T-helper 2 cell treated with Interferon-gamma antibody and Interleukin-4, amounts not matched to agents 5 μg/mL and 100 μg/mL, for 36 hours (primary cell): ENCODE results near the gene CCDC88A.

Source experiments
- DNase-seq: peaks from one replicate; pipeline ENCODE4 v3.0.0; 2021; ENCODE audit warnings: low spot score
- H3K27ac Mint-ChIP-seq: one replicate; pipeline ENCODE4 v1.8.0; 2021; ENCODE audit warnings: mild to moderate bottlenecking, mixed read lengths
- H3K27me3 Mint-ChIP-seq: one replicate; pipeline ENCODE4 v1.8.0; 2021; ENCODE audit warnings: low read depth, mixed read lengths
- H3K36me3 Mint-ChIP-seq: one replicate; pipeline ENCODE4 v1.8.0; 2021; ENCODE audit warnings: low read depth, mixed read lengths
- H3K4me1 Mint-ChIP-seq: one replicate; pipeline ENCODE4 v1.8.0; 2021; ENCODE audit warnings: low read depth, mixed read lengths
- H3K4me3 Mint-ChIP-seq: one replicate; pipeline ENCODE4 v1.8.0; 2022; ENCODE audit warnings: mild to moderate bottlenecking, moderate library complexity, mixed read lengths
- H3K9me3 Mint-ChIP-seq: one replicate; pipeline ENCODE4 v1.8.0; 2021; ENCODE audit warnings: mixed read lengths

Gene CCDC88A

GRCh38 chr2:55345064-55345463, 74.6 kb downstream of the CCDC88A start:
- H3K27ac Mint-ChIP-seq = no peak overlapping the region

GRCh38 chr2:55338268-55338667, 81.4 kb downstream of the CCDC88A start:
- Mint-ChIP-seq H3K4me3 (no peak overlapping the region), H3K4me1 (no peaks in the 10 kb centered on the region), H3K9me3 (no peaks in the 10 kb centered on the region), H3K27me3 (no peaks in the 10 kb centered on the region), H3K36me3 (peaks cover 5% of the 10 kb centered on the region), H3K27ac (no peak overlapping the region)
- no peak for DNase-seq

More at GRCh38 chr2:55345064-55345463, 74.6 kb downstream of the CCDC88A start:
- Mint-ChIP-seq H3K36me3 (peaks cover 2% of the 10 kb centered on the region), H3K27me3 (no peaks in the 10 kb centered on the region), H3K9me3 (no peaks in the 10 kb centered on the region), H3K4me1 (no peaks in the 10 kb centered on the region), H3K4me3 (no peak overlapping the region)
- DNase-seq = no peak

GRCh38 chr2:55334728-55335127, 84.9 kb downstream of the CCDC88A start:
- Mint-ChIP-seq H3K36me3 (peaks cover 5% of the 10 kb centered on the region), H3K27ac (no peak overlapping the region), H3K9me3 (no peaks in the 10 kb centered on the region), H3K4me3 (no peak overlapping the region), H3K4me1 (no peaks in the 10 kb centered on the region), H3K27me3 (no peaks in the 10 kb centered on the region)
- no peak for DNase-seq

GRCh38 chr2:55330541-55331297, 88.9 kb downstream of the CCDC88A start:
- peaks cover 8% of the 10 kb centered on the region for H3K36me3 Mint-ChIP-seq
- no peak for DNase-seq
- no peaks in the 10 kb centered on the region for H3K27me3 Mint-ChIP-seq
- H3K27ac Mint-ChIP-seq = no peak overlapping the region
- no peaks in the 10 kb centered on the region for H3K9me3 Mint-ChIP-seq
- H3K4me1 Mint-ChIP-seq = no peaks in the 10 kb centered on the region
- no peak overlapping the region for H3K4me3 Mint-ChIP-seq

- no peak for DNase-seq
- no peaks in the 10 kb centered on the region for H3K9me3 Mint-ChIP-seq
- no peaks in the 10 kb centered on the region for H3K27me3 Mint-ChIP-seq
- no peak overlapping the region for H3K4me3 Mint-ChIP-seq
- H3K4me1 Mint-ChIP-seq = no peaks in the 10 kb centered on the region
- H3K27ac Mint-ChIP-seq = no peak overlapping the region
- peaks cover 3% of the 10 kb centered on the region for H3K36me3 Mint-ChIP-seq
These were observed 92.0 kb downstream of the CCDC88A start for GRCh38 chr2:55327470-55328230.

- Mint-ChIP-seq H3K36me3 (peaks cover 1% of the 10 kb centered on the region), H3K27ac (no peak overlapping the region), H3K27me3 (no peaks in the 10 kb centered on the region), H3K9me3 (no peaks in the 10 kb centered on the region), H3K4me3 (no peak overlapping the region), H3K4me1 (peaks cover 8% of the 10 kb centered on the region)
- DNase-seq = no peak
These were observed 104.7 kb downstream of the CCDC88A start for GRCh38 chr2:55314985-55315384.

- Mint-ChIP-seq H3K4me1 (peaks cover 12% of the 10 kb centered on the region), H3K4me3 (no peak overlapping the region), H3K27ac (no peak overlapping the region), H3K9me3 (no peaks in the 10 kb centered on the region), H3K27me3 (no peaks in the 10 kb centered on the region), H3K36me3 (peaks cover 4% of the 10 kb centered on the region)
- DNase-seq = peak; percentile 34
These were observed 108.2 kb downstream of the CCDC88A start for GRCh38 chr2:55311444-55311870.

- Mint-ChIP-seq H3K27ac (no peak overlapping the region), H3K4me3 (no peak overlapping the region), H3K4me1 (peaks cover 12% of the 10 kb centered on the region), H3K9me3 (no peaks in the 10 kb centered on the region), H3K27me3 (no peaks in the 10 kb centered on the region), H3K36me3 (peaks cover 4% of the 10 kb centered on the region)
- DNase-seq = no peak
These were observed 110.2 kb downstream of the CCDC88A start for GRCh38 chr2:55309446-55309845.

- Mint-ChIP-seq H3K9me3 (no peaks in the 10 kb centered on the region), H3K27ac (no peak overlapping the region), H3K4me3 (no peak overlapping the region), H3K27me3 (peaks cover 3% of the 10 kb centered on the region), H3K36me3 (no peaks in the 10 kb centered on the region), H3K4me1 (peaks cover 3% of the 10 kb centered on the region)
- no peak for DNase-seq
These were observed 117.4 kb downstream of the CCDC88A start for GRCh38 chr2:55302241-55302640.

GRCh38 chr2:55301277-55301676, 118.4 kb downstream of the CCDC88A start:
- Mint-ChIP-seq H3K36me3 (no peaks in the 10 kb centered on the region), H3K27ac (no peak overlapping the region), H3K4me1 (peaks cover 3% of the 10 kb centered on the region), H3K27me3 (peaks cover 3% of the 10 kb centered on the region), H3K4me3 (no peak overlapping the region), H3K9me3 (no peaks in the 10 kb centered on the region)
- DNase-seq = no peak

- H3K4me3 Mint-ChIP-seq = no peak overlapping the region
These were observed 123.3 kb downstream of the CCDC88A start for GRCh38 chr2:55296393-55296792.

GRCh38 chr2:55283083-55283482, 136.6 kb downstream of the CCDC88A start:
- DNase-seq = no peak
- no peaks in the 10 kb centered on the region for H3K9me3 Mint-ChIP-seq
- no peak overlapping the region for H3K27ac Mint-ChIP-seq
- peaks cover 2% of the 10 kb centered on the region for H3K36me3 Mint-ChIP-seq
- peak overlapping the region; percentile 88 for H3K4me3 Mint-ChIP-seq
- peaks cover 2% of the 10 kb centered on the region for H3K27me3 Mint-ChIP-seq
- H3K4me1 Mint-ChIP-seq = peaks cover 21% of the 10 kb centered on the region

More at GRCh38 chr2:55296393-55296792, 123.3 kb downstream of the CCDC88A start:
- Mint-ChIP-seq H3K27me3 (no peaks in the 10 kb centered on the region), H3K36me3 (peaks cover 3% of the 10 kb centered on the region), H3K27ac (no peak overlapping the region), H3K9me3 (no peaks in the 10 kb centered on the region), H3K4me1 (peaks cover 12% of the 10 kb centered on the region)
- no peak for DNase-seq

- peaks cover 6% of the 10 kb centered on the region for H3K27me3 Mint-ChIP-seq
- peaks cover 2% of the 10 kb centered on the region for H3K36me3 Mint-ChIP-seq
- H3K4me3 Mint-ChIP-seq = peak overlapping the region; percentile 88
- no peaks in the 10 kb centered on the region for H3K9me3 Mint-ChIP-seq
- peaks cover 21% of the 10 kb centered on the region for H3K4me1 Mint-ChIP-seq
- DNase-seq = peak; percentile 88
- peak overlapping the region; percentile 91 for H3K27ac Mint-ChIP-seq
These were observed 137.3 kb downstream of the CCDC88A start for GRCh38 chr2:55282110-55282917.
